Gastroesophageal sphincter (tissue), 4 donors: ENCODE data around the gene VIPR1. TPM values are rescaled to one million over a fixed set of nuclear protein-coding genes. Genes with fewer than 3 reads are reported as not detected.

ENCODE experiments used
- ATAC-seq: fragments of 150-250 bp; one replicate; pipeline ENCODE4 v1.9.1; 2016; ENCODE audit warnings: mild to moderate bottlenecking, moderate library complexity
- H3K27ac ChIP-seq, 4 donors: fragments of 200-600 bp; sonication (generic) in 3 of 4; 1 replicate in 3 of 4; 2 replicates in 1 of 4; pipeline ENCODE4 v1.5.1; 2016 to 2019
- H3K27me3 ChIP-seq: fragments of 200-600 bp; sonication (generic); one replicate; pipeline ENCODE4 v1.5.1; 2019
- H3K36me3 ChIP-seq, 2 donors: fragments of 200-600 bp; sonication (generic); one replicate each; pipeline ENCODE4 v1.5.1; 2019; ENCODE audit warnings: control low read depth in 1 of 2
- H3K4me1 ChIP-seq, 3 donors: fragments of 200-600 bp; sonication (generic); 1 replicate in 2 of 3; 2 replicates in 1 of 3; pipeline ENCODE4 v1.5.1; 2016 to 2019; ENCODE audit warnings: control low read depth in 2 of 3
- H3K4me3 ChIP-seq, 2 donors: fragments of 200-600 bp; sonication (generic); one replicate each; pipeline ENCODE4 v1.5.1; 2019; ENCODE audit warnings: mild to moderate bottlenecking in 1 of 2, moderate library complexity in 1 of 2
- H3K9me3 ChIP-seq, 3 donors: fragments of 200-600 bp; sonication (generic); one replicate each; pipeline ENCODE4 v1.5.1; 2017 to 2019; ENCODE audit warnings: control low read depth in 2 of 3
- EP300 ChIP-seq: sonication (generic); formaldehyde crosslinking; IDR thresholded peaks from one replicate; pipeline ENCODE4 v1.6.1; 2017; ENCODE audit warnings: antibody characterized with exemption, mild to moderate bottlenecking
- POLR2A ChIP-seq, 2 donors: fragments of 450-650 bp; IDR thresholded peaks; one replicate each; pipeline ENCODE4 v1.6.1; 2017; ENCODE audit warnings: antibody characterized with exemption in 2 of 2, mild to moderate bottlenecking in 2 of 2, moderate library complexity in 1 of 2
- POLR2AphosphoS5 ChIP-seq: sonication (generic); formaldehyde crosslinking; IDR thresholded peaks from one replicate; pipeline ENCODE4 v1.6.1; 2017; ENCODE audit warnings: antibody characterized with exemption
- WGBS, 2 donors: methylation state at CpG; one replicate each; pipeline ENCODE4 v1.1.5; 2018; ENCODE audit warnings: low coverage in 1 of 2; 5-methylcytosine and 5-hydroxymethylcytosine counted together
- total RNA-seq, 4 donors: library from RNA; depleted of rRNA; stranded (reverse); fragments of >200 nt; gene quantifications; one replicate each; pipeline ENCODE4 v1.1.0, GENCODE V29; 2016
- TF ChIP-seq, protein P1 (sequence below), 4 experiments: fragments of 200-600 bp in 2 of 4; fragments of 450-650 bp in 2 of 4; sonication (generic) in 1 of 4; IDR thresholded peaks; one replicate each; pipeline ENCODE4 v1.5.1; 2017 to 2019; ENCODE audit warnings: antibody characterized with exemption in 4 of 4, mild to moderate bottlenecking in 2 of 4, moderate library complexity in 2 of 4

VIPR1 gene
- total RNA-seq, 4 donors from 2014 or later, result 3.8 to 9.5 (median 5.9) TPM

DNA sequence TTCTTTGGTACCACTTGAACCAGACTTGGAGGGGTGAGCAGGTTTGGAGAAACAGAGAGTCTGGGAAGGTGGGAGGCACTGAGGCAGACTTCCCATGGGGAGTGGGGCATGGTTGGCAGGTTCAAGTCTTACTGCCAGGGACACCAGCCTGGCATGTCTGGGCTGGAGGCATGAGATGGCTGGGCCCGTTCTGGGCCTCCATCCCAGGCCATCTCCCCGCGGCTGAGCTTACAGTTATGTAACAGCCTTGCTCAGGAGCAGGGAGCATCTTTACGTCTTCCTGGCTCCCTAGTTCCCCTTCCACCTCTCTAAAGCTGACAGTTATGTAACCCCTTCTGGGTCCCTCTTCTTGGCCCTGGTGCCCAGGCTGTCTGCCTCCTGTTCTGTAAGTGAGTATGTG, 12.4 kb downstream of the VIPR1 start:
- H3K36me3 ChIP-seq, result no peaks in the 10 kb centered on the region
- TF ChIP-seq, protein P1, sequence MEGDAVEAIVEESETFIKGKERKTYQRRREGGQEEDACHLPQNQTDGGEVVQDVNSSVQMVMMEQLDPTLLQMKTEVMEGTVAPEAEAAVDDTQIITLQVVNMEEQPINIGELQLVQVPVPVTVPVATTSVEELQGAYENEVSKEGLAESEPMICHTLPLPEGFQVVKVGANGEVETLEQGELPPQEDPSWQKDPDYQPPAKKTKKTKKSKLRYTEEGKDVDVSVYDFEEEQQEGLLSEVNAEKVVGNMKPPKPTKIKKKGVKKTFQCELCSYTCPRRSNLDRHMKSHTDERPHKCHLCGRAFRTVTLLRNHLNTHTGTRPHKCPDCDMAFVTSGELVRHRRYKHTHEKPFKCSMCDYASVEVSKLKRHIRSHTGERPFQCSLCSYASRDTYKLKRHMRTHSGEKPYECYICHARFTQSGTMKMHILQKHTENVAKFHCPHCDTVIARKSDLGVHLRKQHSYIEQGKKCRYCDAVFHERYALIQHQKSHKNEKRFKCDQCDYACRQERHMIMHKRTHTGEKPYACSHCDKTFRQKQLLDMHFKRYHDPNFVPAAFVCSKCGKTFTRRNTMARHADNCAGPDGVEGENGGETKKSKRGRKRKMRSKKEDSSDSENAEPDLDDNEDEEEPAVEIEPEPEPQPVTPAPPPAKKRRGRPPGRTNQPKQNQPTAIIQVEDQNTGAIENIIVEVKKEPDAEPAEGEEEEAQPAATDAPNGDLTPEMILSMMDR (IDR thresholded peaks at IDR 0.05), result no peak
- TF ChIP-seq POLR2AphosphoS5 (no peak), EP300 (no peak), POLR2A (IDR thresholded peaks at IDR 0.05) (no peak)

GRCh38 chr3:42515391-42515916, 13.0 kb downstream of the VIPR1 start:
- Histone ChIP-seq H3K27me3 (peaks cover 1% of the 10 kb centered on the region), H3K4me3 (no peak overlapping the region), H3K4me1 (no peaks in the 10 kb centered on the region), H3K9me3 (no peaks in the 10 kb centered on the region), H3K36me3 (no peaks in the 10 kb centered on the region), H3K27ac (no peak overlapping the region)
- ATAC-seq, result no peak
- no peak for TF ChIP-seq POLR2AphosphoS5
- TF ChIP-seq, protein P1 (IDR thresholded peaks at IDR 0.05), result no peak
- TF ChIP-seq EP300, result no peak
- no peak for TF ChIP-seq POLR2A (IDR thresholded peaks at IDR 0.05)
- 81% methylated on average over 4 of the region's 12 CpGs; no CpG with 5 or more reads in 1 of the 2 donors for WGBS, 2 donors

More for the DNA sequence above, 12.4 kb downstream of the VIPR1 start:
- no peak overlapping the region for H3K27ac ChIP-seq
- 100% methylated on average over 1 of the region's 4 CpGs; no CpG with 5 or more reads in 1 of the 2 donors for WGBS, 2 donors
- H3K4me3 ChIP-seq, result no peak overlapping the region
- peaks cover 7% of the 10 kb centered on the region for H3K27me3 ChIP-seq
- ATAC-seq, result no peak
- H3K9me3 ChIP-seq, result no peaks in the 10 kb centered on the region
- no peaks in the 10 kb centered on the region for H3K4me1 ChIP-seq

- Histone ChIP-seq H3K9me3 (no peaks in the 10 kb centered on the region), H3K4me1 (no peaks in the 10 kb centered on the region), H3K27me3 (no peaks in the 10 kb centered on the region), H3K36me3 (no peaks in the 10 kb centered on the region), H3K4me3 (no peak overlapping the region), H3K27ac (no peak overlapping the region)
- TF ChIP-seq, protein P1 (IDR thresholded peaks at IDR 0.05), result no peak
- TF ChIP-seq POLR2A (IDR thresholded peaks at IDR 0.05) (no peak), EP300 (no peak), POLR2AphosphoS5 (no peak)
- ATAC-seq, result no peak
- WGBS, 2 donors, result 100% methylated on average over 2 of the region's 2 CpGs; no CpG with 5 or more reads in 1 of the 2 donors
These were observed 13.5 kb downstream of the VIPR1 start for GRCh38 chr3:42515976-42516375.

DNA sequence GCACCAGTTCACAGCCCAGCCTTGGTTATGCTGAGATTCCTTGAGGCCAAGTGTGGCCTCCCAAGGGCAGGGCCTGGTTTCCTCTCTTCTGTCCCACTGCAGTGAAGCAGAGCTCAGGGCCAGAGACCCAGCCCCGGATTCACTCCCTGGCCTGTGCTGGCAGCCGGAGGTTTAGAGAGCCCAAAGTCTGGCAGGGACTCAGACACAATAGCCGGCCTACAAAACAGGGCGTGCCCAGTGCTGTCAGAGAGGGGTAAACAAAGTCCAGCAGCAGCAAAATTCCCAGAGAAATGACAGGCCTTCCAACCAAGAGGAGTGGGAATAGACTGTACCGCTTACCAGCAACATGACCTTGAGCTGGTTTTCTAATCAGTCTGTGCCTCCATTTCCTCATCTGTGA, 14.0 kb downstream of the VIPR1 start:
- Histone ChIP-seq H3K36me3 (no peaks in the 10 kb centered on the region), H3K27ac (no peak overlapping the region), H3K4me3 (no peak overlapping the region), H3K9me3 (no peaks in the 10 kb centered on the region), H3K27me3 (no peaks in the 10 kb centered on the region), H3K4me1 (no peaks in the 10 kb centered on the region)
- no peak for ATAC-seq
- TF ChIP-seq EP300, result no peak
- 71 to 100% methylated on average over 1 to 3 of the region's 5 CpGs for WGBS, 2 donors

DNA sequence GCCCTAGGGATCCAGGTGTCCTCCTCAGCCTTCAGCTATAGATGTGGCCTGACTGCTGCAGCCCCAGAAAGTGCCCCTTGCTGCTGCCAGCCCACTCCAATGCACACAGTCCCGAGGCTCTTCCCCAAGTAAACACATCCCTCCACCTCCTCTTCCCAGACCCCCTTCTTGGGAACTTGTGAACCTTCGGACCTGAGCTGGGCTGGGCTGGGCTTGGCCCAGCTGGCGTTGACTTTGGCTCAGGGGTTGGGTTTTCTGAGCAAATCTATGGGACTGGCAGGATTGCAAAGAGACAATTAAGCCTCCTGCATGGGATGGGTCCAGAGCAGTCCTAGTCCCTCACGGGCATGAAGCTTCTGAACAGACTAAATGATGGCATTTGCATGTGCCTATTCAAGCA, 14.7 kb downstream of the VIPR1 start:
- H3K9me3 ChIP-seq, result no peaks in the 10 kb centered on the region
- no peak overlapping the region for H3K27ac ChIP-seq
- ATAC-seq, result no peak
- TF ChIP-seq POLR2A (IDR thresholded peaks at IDR 0.05), result no peak
- TF ChIP-seq POLR2AphosphoS5, result no peak
- no peak for TF ChIP-seq EP300
- TF ChIP-seq, protein P1 (IDR thresholded peaks at IDR 0.05), result no peak
- 60% methylated on average over 1 of the region's 4 CpGs; no CpG with 5 or more reads in 1 of the 2 donors for WGBS, 2 donors
- no peaks in the 10 kb centered on the region for H3K36me3 ChIP-seq
- H3K4me3 ChIP-seq, result no peak overlapping the region
- H3K4me1 ChIP-seq, result no peaks in the 10 kb centered on the region
- H3K27me3 ChIP-seq, result no peaks in the 10 kb centered on the region
